HG02610 (cell line): Measurements from ENCODE around the gene DNLZ.

Source experiments
- ATAC-seq: cut with Tn5 transposase; IDR thresholded peaks from one replicate; pipeline ENCODE4 v1.9.1; 2021; ENCODE audit warnings: mild to moderate bottlenecking, moderate library complexity; ENCODE audit not compliant: unreplicated experiment

Gene DNLZ

DNA sequence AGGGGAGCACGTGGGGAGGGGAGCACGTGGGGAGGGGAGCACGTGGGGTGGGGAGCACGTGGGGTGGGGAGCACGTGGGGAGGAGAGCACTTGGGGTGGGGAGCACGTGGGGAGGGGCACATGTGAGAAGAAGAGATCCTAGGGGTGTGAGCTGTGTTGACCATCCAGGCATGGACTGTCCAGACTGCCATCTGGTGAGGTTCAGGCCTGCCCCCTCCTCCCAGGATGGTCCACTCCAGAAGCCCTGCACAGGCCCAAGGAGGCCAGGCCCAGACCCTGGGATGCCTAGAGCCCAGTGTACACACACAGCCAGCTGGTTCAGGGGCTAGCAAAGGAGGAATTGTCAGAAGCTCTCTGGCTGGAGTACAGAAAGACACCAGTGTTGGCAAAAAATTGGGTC lies 34.1 kb upstream of the DNLZ start:
- no peak for ATAC-seq

GRCh38 chr9:136396219-136396515 lies 32.6 kb upstream of the DNLZ start:
- ATAC-seq = no peak

GRCh38 chr9:136395345-136396218 lies 32.0 kb upstream of the DNLZ start:
- no peak for ATAC-seq

GRCh38 chr9:136395020-136395340 lies 31.4 kb upstream of the DNLZ start:
- ATAC-seq = no peak

GRCh38 chr9:136394312-136395019 lies 30.9 kb upstream of the DNLZ start:
- ATAC-seq = no peak

- no peak for ATAC-seq
These were observed 30.0 kb upstream of the DNLZ start for GRCh38 chr9:136393531-136393930.

DNA sequence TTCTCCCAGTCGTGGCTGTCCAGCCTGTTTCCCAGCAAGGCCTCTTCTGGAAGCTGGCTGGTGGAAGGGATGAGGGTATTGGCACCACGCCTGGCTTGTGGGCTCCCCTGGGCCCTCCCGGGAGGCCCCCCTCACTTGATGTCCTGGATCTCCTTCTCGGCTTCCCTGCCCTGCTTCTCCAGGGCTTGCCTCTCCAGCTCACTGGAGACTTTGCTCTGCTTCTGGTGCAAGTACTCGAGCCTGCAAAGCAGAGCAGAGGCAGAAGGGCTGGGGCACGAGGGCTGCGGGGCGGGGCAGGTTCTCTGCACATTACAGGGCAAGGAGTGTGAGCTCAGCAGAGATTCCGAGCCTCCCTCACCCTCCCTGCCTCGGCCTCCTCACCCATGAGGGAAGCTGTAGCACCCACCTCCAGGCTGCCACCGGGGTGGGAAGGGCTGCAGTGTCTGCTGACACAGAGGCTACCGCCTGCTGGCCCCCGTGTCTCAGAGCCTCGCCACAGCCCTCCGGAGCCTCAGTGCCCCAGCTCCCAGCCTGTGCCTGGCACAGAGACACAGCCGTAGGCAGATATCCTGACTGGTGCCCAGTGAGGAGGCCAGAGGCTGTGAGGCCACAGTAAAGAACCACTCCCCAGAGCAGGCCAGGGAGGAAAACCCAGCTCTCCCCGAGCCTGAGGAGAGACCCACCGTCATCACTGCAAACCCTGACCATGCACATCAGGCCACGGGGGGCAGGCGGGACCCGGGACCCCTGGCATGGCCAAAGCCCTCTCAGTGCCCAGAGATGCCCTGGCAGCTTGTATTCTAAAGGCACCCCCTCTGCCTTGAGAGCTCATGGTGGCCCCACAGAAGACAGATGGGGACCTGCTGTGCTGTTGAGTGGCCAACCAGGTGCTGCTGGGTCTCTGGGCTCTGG lies 29.2 kb upstream of the DNLZ start:
- no peak for ATAC-seq

- no peak for ATAC-seq
These were observed 28.4 kb upstream of the DNLZ start for GRCh38 chr9:136391737-136392537.

DNA sequence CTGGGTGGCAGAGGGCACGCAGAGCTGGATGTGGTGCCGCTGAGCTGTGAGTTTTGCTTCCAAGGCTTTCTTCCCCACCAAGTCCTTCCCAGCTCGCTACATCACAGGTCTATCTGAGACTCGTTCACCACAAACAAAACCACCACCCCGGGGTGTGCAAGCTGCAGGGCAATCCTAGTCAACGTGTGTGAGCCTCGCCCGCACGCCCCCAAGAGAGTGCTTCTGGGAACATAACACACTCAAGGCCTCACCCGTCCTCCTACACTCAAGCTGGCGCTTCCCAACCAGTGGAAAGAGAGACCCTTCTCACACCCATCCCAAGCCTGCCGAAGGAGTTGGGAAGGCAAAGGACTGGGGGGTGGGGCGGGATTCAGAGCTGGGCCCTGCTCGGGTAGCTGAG lies 25.9 kb upstream of the DNLZ start:
- no peak for ATAC-seq

DNA sequence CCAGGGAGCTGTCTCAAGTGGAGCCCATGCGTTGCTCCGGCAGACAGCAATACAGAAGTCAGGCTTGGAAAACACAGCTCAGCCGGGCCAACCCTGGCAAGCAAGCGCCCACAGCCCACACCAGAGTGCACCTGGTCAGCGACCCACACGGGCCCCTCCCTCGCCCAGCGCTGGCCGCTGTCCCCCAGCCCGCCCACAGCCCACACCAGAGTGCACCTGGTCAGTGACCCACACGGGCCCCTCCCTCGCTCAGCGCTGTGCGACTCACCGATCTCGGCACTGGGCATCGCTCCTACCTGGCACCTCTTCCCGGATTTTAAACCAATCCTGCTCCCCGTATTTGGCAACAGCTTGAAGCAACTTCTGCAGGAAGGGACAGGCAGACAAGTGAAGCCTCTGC lies 23.7 kb upstream of the DNLZ start:
- ATAC-seq = no peak

GRCh38 chr9:136386018-136386417 lies 22.5 kb upstream of the DNLZ start:
- ATAC-seq = no peak

- ATAC-seq = no peak
These were observed 21.5 kb upstream of the DNLZ start for GRCh38 chr9:136385015-136385414.

- ATAC-seq = no peak
These were observed 19.9 kb upstream of the DNLZ start for GRCh38 chr9:136383436-136383835.

- no peak for ATAC-seq
These were observed 18.5 kb upstream of the DNLZ start for GRCh38 chr9:136381966-136382513.

GRCh38 chr9:136381311-136381710 lies 17.8 kb upstream of the DNLZ start:
- ATAC-seq = no peak

DNA sequence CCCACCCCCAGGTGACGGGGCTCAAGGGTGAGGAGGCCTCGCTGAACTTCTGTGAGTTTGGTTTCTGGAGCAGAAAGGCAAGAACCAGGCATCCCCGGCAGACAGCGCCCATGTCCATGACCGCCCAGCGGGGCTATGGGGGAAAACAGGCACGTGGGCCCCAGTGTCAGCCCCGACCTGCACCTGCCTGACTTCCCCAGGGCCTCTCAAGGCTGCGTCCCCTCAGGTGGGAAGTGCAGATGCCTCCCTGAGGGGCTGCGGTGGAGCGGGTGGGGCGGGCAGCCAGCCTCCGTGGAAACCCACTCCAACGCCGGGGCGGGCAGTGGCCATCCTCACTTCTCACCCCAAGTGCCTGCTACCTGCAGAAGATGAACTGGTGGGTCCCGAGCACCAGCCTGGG lies 16.8 kb upstream of the DNLZ start:
- ATAC-seq = no peak

DNA sequence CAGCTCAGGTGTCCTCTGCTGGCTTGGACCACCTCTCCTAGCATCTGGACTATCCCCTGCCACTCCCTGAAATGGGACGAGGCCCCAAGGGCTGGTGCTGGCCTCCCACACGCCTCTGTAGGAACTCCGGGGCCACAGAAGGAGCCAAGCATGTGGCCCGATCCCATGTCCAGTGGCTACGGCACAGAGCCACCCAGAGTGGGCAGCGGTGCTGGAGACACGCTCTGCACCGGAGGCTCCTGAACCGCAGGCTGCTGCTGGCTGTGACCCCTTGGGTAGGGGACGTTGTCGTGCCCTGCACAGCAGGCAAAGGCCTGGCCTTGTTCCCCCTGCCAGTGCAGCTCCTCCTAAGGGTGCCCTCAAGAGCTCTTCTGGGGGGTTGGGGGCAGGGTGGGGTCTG lies 16.3 kb upstream of the DNLZ start:
- ATAC-seq = no peak

- no peak for ATAC-seq
These were observed 15.9 kb upstream of the DNLZ start for GRCh38 chr9:136379401-136379800.

DNA sequence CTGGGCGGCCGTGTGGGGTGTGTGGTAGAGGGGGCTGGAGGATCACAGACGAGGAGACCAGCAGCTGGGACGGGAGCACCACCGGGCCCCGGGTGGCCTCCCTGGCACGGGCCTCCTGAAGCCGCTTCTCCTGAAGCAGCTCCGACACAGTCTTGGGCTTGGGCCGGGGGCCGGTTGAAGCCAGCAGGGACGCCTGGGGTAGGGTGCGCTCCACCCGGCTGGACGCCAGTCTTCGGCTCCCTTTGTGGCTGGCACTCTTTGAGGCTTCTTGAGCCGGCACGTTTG lies 15.4 kb upstream of the DNLZ start:
- ATAC-seq = no peak

- no peak for ATAC-seq
These were observed 14.8 kb upstream of the DNLZ start for GRCh38 chr9:136378170-136379002.
